Measurements from ENCODE around the gene GRB14.

- no peak for TF ChIP-seq POLR2A (IDR thresholded peaks at IDR 0.05)
- TF ChIP-seq CTCF (IDR thresholded peaks at IDR 0.05 in 4 of 5, conservative IDR thresholded peaks at IDR 0.05 in 1 of 5) = no peak
These were observed 22.9 kb upstream of the GRB14 start for GRCh38 chr2:164644036-164644700.
